HG03066 (cell line): ENCODE data around the gene ATRN.
"Not testable (repeated sequence)": the region's sequence is repeated elsewhere in the genome, so short reads cannot be mapped to it uniquely, and the experiment has no call there.

Experiments used
- ATAC-seq: cut with Tn5 transposase; IDR thresholded peaks from one replicate; pipeline ENCODE4 v1.9.1; 2021; ENCODE audit warnings: low read depth; ENCODE audit not compliant: unreplicated experiment

The ATRN gene

GRCh38 chr20:3470627-3471396, at the start of gene ATRN:
Gene ATRN (plus strand): TSS chr20:3471018. CDS start chr20:3471108, 90 bp downstream.
- peak; percentile 81 for ATAC-seq

GRCh38 chr20:3421985-3422384, 48.8 kb upstream of the ATRN start:
- no peak for ATAC-seq

- ATAC-seq, result no peak
Observed at GRCh38 chr20:3423126-3423525, 47.7 kb upstream of the ATRN start.

GRCh38 chr20:3426766-3427165, 44.1 kb upstream of the ATRN start:
- not testable (repeated sequence) for ATAC-seq

- ATAC-seq, result peak; percentile 70
Observed at GRCh38 chr20:3430376-3431069, 40.3 kb upstream of the ATRN start.

- ATAC-seq, result no peak
Observed at GRCh38 chr20:3431109-3431508, 39.7 kb upstream of the ATRN start.

- no peak for ATAC-seq
Observed at GRCh38 chr20:3432844-3433243, 38.0 kb upstream of the ATRN start.

- ATAC-seq, result no peak
Observed at GRCh38 chr20:3433744-3434143, 37.1 kb upstream of the ATRN start.

- ATAC-seq, result no peak
Observed at GRCh38 chr20:3434232-3434631, 36.6 kb upstream of the ATRN start.

- ATAC-seq, result no peak
Observed at GRCh38 chr20:3436864-3437574, 33.8 kb upstream of the ATRN start.

GRCh38 chr20:3446779-3447178, 24.0 kb upstream of the ATRN start:
- no peak for ATAC-seq

- ATAC-seq, result no peak
Observed at GRCh38 chr20:3447321-3447720, 23.5 kb upstream of the ATRN start.

- ATAC-seq, result no peak
Observed at GRCh38 chr20:3449319-3449718, 21.5 kb upstream of the ATRN start.

- no peak for ATAC-seq
Observed at GRCh38 chr20:3452136-3452535, 18.7 kb upstream of the ATRN start.

GRCh38 chr20:3452690-3453089, 18.1 kb upstream of the ATRN start:
- ATAC-seq, result no peak

GRCh38 chr20:3454831-3455230, 16.0 kb upstream of the ATRN start:
- no peak for ATAC-seq

GRCh38 chr20:3456648-3457047, 14.2 kb upstream of the ATRN start:
- no peak for ATAC-seq

GRCh38 chr20:3459881-3460307, 10.9 kb upstream of the ATRN start:
- no peak for ATAC-seq

GRCh38 chr20:3461211-3461771, 9.5 kb upstream of the ATRN start:
- no peak for ATAC-seq

GRCh38 chr20:3461911-3462677, 8.7 kb upstream of the ATRN start:
- ATAC-seq, result no peak
